HG02840 (cell line): ENCODE data around the gene PRKAG1.
"Not testable (repeated sequence)": the region's sequence is repeated elsewhere in the genome, so short reads cannot be mapped to it uniquely, and the experiment has no call there.

Experiments used
- ATAC-seq: cut with Tn5 transposase; IDR thresholded peaks from one replicate; pipeline ENCODE4 v1.9.1; 2021; ENCODE audit warnings: mild to moderate bottlenecking, moderate library complexity, moderate number of reproducible peaks; ENCODE audit not compliant: unreplicated experiment, low FRiP score

The PRKAG1 gene

DNA sequence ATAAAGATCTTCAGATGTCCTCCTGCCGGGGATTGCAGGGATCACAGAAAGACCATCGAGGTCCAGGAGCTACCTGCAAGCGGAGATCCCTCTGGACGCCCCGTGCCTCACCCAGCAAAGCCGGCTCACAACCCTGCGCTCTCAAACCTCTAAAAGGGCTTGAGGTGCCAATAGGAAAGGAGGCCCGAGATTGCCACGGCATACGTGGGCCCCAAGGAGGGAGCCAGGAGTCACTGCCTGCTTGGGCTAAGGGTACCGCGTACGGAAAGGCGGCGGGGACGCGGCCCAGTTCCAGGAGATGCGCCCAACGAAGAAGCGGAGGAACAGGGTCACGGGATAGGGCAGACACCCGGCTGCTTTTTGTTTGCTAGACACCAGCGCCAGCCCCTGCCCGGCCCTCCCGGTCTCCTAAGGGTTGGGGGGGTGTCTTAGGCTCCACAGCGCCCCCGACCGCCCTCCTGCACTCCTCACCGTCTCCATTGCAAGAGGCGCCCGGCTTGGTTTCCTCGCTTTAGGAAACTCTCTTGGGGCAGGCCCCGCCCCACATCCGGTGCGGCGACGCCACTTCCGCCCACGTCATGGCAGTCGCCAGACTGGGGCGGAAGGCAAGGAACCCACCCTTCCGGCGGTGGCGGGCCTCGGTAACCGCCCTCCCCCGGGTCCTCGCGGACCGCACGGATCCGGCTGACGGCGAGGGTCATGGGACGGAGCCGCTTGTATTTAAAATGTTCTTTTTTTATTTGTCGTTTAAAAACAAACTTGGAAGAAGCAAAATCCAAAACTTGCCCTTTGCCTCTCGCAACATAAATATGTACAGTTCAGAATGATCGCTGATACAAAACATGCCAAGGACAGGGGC, at the start of gene PRKAG1:
Gene PRKAG1 (minus strand): TSS at position 516 of the 859 bp plus-strand sequence. CDS start 36 bp downstream, at position 480.
- peak; percentile 86 for ATAC-seq

DNA sequence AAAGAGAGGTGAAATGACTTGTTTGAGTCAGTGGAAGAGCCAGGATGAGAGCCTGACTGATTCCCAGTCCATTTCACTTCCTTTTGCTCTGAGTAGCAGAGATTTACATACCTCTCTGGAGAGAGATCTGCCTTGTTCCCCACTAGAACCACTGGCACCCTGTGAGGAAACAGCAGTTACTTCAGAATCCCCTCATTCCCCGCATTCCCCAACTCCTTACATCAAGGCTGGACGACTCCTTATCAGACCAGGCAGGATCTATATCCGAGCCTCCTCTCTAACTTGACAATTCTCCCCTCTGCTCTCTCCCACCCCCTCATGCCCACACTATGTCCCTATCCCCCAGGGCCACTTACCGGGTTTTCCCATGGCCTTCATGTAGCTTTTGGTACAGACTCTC, 47.5 kb upstream of the PRKAG1 start:
- ATAC-seq = no peak

DNA sequence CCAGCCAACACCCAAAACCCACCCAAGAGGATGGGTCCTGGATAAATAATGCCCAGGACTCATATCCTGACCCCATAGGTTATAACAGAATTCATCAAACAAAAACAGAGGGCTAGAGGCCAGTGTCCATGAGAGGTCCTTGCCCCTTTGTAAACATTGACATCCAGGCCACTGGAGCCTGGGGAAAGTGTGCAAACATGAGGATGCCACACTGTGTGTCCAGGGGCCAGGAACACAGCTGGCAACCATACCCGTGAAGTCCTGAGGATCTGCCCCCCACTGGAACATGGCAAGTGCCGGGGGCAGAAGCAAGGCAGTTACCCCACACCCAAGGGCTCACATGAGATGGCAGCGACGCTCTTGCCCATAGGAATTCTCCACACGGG, 46.2 kb upstream of the PRKAG1 start:
- no peak for ATAC-seq

DNA sequence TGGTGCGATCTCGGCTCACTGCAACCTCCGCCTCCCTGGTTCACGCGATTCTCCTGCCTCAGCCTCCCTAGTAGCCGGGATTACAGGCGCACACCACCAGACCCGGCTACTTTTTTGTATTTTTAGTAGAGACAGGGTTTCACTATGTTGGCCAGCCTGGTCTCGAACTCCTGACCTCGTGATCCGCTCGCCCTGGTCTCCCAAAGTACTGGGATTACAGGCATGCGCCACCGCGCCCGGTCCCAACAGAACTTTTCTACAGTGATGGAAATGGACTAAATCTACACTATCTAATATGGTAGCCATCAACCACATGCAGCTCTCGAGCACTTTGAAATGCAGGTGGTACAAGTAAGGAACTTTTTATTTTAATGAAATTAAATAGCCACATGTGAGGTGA, 43.3 kb upstream of the PRKAG1 start:
- ATAC-seq = not testable (repeated sequence)

DNA sequence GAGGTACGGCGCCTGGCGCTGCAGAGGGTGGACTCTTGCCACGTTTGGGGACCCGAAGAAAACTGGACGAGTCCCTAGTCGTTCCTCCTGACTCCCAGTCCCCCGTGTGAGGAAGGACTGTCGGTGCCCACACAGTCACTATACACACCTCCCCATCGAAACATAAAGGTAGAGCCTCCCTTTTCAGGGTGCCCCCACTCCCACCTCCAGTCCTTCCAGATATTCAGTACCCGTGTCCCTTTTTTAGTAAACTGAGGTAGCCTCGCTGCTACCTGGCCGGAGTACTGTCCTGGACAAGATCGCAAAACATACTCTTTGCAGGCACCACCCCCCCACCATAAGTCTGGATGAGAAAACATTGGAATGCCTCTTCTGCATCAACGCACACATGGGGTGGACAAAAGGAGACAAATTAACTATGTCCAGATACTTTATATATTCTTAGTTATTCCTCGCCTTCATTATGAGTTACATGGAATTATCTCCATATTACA, 42.6 kb upstream of the PRKAG1 start:
- ATAC-seq = no peak

DNA sequence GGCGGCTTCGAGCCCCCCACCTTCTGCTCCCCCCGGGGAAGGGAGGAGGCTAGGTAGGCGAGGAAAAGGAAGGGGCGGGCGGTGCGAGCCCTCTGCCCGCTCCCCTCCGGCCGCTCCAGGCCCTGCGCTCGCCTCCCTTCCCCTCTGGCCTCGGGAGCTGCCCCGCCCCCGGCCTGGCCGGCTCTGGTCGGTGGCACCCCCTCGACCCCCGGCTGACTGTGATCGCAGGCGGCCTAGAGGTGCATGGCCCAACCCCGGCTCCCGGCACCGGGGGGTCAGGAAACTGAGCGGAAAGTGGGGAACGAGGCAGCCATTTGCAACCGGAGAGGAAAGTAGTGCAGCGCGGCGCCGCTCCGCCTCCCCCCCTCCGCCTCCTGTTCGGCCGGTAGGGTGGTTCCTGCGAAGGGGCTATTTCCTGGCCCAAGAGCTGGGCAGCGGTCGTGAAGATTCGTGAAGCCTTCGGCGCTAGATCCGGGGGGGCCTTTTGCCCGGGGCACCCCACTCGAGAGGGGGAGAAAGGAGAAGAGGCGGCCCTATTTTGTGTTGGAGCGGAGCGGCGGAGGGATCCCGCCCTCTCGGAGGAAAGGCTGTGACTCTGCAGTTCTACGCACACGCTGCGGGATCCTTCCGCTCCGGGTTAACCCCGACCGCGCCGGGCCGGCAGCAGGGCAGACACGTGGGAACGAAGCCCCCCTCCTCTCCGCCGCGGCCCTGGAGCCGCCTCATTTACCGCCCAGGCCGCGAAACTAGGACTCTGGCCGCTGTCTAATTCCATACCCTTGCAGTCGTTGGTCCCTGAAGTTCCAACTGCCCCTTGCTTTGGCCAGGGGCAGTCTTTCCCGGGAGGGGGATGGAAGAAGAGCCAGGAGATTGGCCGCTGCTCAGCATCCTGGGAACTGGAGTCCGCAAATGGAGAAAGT, 41.9 kb upstream of the PRKAG1 start, which contains the start of gene KMT2D:
Gene KMT2D (minus strand): TSS at position 558 of the 920 bp plus-strand sequence. CDS start 5,470 bp downstream, outside the sequence.
- ATAC-seq = peak; percentile 50

DNA sequence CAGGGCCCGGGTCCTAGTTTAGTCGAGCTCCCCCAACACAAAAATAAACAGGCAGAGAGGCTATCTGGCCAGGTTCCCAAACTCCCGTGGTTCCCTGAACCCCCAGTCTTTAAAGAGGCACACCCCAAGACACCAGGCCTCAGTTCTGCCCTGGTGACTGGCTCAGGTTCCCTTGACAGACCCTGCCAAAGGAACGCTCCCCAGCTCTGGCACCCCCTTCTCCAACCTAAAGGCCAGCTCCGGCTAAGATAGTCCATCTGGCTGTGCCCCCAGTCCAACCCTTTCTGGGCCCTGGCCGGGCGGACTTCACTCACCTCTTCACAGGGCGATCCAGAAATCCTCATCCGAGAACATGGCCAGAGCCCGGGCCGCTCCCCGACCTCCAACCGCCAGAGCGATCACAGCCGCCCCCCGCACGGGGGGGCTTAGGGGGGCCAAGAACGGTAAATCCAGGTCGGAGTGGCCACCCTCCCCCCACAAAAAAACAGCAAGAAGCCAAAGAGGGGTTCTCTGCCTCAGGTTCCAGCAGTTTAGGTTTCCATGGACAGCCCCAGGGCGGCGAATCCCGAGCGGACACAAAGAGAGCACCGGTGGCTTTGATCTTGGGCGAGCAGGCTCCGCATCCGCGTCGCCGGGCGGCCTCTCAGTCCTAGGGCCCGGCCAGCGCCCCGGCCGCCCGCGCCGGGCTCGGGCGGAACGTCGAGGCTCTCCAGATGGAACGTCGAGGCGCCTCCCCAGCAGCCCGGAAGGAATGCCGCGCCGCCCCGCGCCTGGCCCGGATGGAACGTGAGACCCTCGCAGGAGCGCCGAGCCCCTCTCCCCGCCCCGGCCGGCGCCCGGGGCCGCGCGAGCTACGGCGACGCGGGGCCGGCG, 41.0 kb upstream of the PRKAG1 start:
- peak; percentile 12 for ATAC-seq

DNA sequence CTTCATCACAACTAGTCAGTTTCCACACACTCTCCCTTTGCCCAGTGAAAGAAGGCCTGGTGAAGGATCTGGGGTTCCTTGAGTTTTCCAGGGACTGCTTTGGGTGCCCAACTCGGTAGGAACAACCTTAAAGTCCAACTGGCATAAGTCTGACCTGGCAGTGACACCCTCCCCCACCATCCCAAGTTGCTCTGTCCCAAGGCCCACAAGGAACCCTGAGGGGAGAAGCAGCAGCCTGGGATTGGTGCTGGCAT, 40.4 kb upstream of the PRKAG1 start:
- ATAC-seq = no peak

DNA sequence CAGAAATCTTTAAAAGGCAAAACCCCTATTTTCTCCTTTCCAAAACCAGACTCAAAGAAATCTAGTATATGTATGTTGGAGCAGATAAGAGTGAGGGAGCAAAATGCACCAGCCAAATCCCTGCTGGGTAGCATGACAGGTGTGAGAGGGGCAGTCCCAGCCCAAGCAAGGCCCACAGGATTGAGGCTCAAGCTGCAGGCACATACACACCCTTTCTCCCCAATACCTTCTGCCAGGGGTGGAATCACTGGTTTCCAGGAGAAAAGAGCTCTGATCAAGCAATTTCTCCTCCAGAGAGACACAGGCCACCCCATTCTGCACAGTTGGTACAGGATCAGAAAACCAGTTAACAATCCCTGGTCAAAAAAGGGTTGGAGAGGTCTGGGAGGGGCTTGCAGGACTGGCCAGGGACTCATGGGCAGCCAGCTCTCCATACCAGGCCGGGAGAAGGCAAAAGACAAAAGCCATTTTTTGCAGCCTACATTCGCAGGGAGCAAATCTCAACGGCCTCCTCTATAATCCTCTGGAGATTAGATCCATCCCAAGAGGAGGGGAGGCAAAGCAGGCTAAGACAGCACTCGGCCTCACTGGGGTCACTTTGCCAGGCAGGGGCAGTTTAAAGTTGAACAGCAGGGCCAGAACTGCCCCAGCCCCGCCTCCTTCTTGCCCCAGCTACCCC, 39.9 kb upstream of the PRKAG1 start:
- ATAC-seq = no peak

DNA sequence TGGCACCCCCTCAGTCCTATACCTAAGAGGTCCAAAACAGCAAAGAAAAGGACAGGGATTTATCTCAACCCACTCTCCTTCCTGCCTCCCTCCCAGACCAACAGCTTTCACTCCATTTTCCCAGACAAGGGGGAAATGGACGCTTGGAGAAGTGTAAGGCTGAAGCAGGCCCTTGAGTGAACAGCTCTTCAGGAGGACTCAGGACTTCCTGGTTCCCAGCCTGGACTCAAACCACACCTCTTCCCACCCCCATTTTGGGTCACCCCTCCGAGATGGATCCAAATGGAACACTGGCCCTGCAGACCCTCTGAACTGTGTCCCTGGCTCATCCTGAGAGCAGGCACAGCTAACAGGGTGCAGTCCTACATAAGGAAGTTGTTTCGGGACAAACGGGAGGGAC, 39.3 kb upstream of the PRKAG1 start:
- no peak for ATAC-seq

DNA sequence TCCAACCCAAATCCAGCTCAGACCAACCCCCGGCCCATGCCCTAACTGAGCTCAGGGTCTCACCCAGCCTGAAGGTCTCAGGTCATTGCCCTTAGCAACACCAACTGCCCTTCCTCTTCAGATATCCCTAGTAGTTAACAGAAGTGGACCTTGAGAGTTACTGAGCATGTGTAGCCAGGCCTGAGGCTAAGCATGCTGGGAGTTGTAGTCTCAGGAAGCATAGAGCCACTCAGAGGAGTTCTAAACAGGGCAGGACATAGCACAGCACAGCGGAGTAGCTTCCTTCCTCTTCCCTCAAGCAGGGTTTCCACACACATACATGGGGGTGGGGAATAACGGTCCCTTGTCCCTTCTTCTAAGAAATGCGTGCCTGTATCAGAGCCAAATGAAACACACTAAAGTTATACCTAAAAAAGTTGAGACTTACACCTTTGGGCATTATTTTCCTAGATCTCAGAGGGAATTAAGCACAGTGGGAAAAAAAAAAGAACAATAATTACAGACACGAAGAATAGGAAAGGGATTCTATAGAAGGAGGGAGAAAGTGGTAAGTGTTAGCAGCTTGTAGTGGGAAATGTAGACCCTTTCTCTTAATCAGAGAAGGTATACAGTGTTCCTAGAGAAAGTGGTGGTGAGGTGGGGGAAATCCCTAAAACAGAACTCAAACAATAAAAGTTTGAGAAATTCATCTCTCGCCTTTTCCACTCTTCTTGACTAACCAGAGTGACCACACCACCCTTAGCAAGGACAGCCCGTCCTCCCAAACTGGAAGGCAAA, 37.6 kb upstream of the PRKAG1 start:
- ATAC-seq = peak; percentile 55

DNA sequence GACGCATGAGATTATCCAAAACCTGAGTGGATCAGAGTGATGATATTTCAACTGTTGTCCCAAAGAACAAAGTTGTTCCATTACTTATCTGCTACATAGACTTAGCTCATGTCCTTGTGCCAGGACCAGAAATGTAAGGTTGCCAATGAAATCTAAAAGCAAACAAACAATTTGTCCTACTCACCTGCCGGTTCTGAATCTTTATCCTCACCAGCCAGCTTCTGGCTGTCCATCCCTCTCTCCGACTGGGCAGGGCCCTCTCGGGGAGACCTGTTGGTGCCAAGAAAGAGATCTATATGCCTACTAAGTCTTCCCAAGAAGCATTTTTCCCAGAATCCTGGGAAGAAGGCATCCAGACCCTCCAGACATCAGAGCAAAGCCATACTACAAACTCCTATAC, 36.5 kb upstream of the PRKAG1 start:
- no peak for ATAC-seq

DNA sequence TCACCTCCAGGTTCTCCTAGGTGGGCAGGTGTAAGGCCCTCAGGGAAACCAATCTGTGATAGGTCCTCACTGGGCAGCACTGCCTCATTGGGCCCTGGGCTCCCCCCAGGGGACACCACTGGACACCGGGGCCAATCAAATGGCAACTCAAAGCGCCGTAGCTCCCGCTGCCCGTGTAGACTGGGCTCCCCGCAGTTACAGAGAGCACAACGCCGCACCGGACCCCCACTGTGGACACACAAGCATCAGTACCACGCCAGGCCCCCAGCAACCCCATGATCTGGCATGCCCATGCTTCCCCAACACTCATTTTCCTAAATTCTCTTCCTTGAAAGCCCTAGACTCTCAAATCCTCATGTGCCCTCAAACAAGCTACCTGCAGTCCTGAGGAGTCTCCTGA, 35.9 kb upstream of the PRKAG1 start:
- ATAC-seq = no peak

DNA sequence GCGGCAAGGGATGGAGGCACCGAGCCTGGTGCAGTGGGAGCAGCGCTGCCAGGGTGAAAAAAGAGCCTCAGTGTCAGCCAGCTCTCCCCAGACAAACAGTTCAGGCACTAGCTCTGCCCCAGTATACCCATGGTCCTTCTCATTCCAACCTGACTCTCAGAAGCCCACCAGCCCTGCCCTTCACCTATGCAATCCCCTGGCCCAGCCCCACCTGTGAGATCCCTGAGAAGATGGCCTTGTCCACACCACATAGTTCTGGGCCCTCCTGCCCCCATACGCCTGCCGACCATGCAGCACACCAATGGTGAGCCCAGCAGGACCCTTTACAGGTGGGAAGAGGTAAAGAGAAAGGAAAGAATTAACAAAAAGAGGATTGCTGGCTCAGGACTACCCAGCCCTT, 35.5 kb upstream of the PRKAG1 start:
- no peak for ATAC-seq

DNA sequence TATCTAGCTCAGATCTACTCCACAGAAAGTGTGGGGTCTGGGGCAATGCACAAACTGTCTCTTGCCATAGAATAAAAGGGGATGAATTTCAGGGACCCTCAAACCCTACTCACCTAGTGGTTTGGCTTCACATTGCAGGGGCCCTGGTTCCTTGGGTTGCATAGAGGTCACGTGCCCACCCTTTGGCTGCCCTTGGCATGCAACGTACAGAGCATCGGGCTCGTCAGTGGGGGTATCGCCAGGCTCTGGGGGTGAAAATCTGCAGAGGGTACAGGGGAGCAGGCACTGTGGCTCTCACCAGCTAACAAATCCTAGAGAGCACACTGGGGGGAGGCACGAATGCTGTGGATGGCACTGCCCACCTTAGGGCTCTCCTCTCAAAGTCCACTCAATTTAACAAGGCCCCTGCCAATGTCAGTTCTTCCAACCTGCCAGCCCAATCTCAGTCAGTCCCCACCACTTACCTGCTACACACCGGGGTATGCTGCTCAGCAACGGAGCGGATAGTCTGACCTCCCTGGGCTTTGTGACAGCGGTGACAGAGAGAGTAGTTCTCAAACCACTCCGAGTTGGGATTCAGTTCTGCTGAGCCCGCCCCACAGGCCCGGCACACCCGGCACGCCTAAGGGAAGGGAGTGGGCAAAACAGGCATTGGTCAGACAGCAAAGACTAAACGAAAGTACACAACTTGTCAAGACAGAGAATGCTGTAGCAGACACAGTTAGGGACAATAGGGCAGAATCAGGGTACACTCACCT, 34.1 kb upstream of the PRKAG1 start:
- ATAC-seq = no peak

DNA sequence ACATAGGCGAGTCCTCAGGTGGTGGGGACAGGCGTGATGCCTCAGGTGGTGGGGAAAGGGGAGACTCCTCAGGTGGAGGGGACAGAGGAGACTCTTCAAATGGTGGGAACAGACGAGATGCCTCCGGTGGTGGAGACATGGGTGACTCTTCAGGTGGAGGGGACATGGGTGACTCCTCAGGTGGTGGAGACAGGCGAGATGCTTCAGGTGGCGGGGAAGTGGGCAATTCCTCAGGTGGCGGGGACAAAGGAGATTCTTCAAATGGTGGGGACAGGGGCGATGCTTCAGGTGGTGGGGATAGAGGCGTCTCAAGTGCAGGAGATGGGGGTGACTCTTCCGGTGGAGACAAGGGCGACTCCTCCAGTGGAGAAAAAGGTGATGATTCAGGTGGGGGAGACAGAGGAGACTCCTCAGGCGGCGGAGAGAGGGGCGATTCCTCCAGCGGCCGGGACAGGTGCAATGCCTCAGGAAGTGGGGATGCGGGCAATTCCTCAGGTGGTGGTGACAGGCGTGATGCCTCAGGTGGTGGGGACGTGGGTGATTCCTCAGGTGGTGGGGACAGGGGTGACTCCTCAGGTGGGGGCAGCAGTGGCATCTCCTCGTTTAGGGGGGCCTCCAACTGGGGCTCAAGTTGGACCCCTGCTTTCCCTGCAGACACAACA, 33.3 kb upstream of the PRKAG1 start:
- ATAC-seq = no peak

DNA sequence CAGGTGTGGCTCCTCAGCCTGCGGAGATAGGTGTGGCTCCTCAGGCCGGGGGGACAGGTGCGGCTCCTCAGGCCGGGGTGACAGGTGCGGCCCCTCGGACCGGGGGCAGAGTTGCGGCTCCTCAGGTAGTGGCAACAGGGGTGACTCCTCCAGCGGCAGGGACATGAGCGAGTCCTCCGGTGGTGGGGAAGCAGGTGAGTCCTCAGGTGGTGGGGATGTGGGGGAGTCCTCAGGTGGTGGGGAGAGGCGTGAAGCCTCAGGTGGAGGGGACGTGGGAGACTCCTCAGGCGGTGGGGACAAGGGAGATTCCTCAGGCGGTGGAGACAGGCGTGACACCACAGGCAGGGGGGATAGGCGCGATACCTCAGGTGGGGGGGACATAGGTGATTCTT, 32.8 kb upstream of the PRKAG1 start:
- no peak for ATAC-seq
